Heart left ventricle (tissue), 13 donors: Measurements from ENCODE around the gene MEIOB.

Source experiments
- POLR2A ChIP-seq, 2 donors: fragments of 450-650 bp; IDR thresholded peaks; one replicate each; pipeline ENCODE4 v1.6.1; 2017; ENCODE audit warnings: antibody characterized with exemption in 2 of 2, mild to moderate bottlenecking in 2 of 2, moderate library complexity in 2 of 2
- TF ChIP-seq, protein P1 (sequence below), 12 donors: fragments of 200-600 bp; sonication (generic) in 4 of 12; IDR thresholded peaks; one replicate each; pipeline versions ENCODE4 v1.5.0 to v1.8.0; 2018 to 2022; ENCODE audit warnings: antibody characterized with exemption in 12 of 12, mild to moderate bottlenecking in 5 of 12
- donor health status: ischemic (EF 13 %, LVEDD 7.1; RV severe dilation, severe dysfunction).
- donor health status: DM: no; HTN: yes; CAD: no.
- donor health status: DM: no; HTN: no; CAD: no.
- donor health status: ischemic (EF 25% LVEDD 6.9; RV normal size, moderate dysfunction).
- donor health status: ischemic (EF 25% LVEDD 5.7; RV mildly dilated, moderate dysfunction).
- donor health status: ischemic (EF 35%, LVEDD 5.7; RV mildly dilated, moderate dysfunction).
- donor health status: nonischemic (EF 11% LVEDD 7.7; RV severe dilation, severe dysfunction).
- donor health status: DM: yes; HTN: yes; CAD: no.
- donor health status: PGD.
- donor health status: ischemic (EF 29% LVEDD 5.4; RV normal size, mild dysfunction).
- donor health status: nonischemic (EF 23%, LVEDD 6.1; RV moderate dilation, normal function).

GRCh38 chr16:1822801-1823200 is 49.2 kb downstream of the MEIOB start:
- TF ChIP-seq, protein P1, sequence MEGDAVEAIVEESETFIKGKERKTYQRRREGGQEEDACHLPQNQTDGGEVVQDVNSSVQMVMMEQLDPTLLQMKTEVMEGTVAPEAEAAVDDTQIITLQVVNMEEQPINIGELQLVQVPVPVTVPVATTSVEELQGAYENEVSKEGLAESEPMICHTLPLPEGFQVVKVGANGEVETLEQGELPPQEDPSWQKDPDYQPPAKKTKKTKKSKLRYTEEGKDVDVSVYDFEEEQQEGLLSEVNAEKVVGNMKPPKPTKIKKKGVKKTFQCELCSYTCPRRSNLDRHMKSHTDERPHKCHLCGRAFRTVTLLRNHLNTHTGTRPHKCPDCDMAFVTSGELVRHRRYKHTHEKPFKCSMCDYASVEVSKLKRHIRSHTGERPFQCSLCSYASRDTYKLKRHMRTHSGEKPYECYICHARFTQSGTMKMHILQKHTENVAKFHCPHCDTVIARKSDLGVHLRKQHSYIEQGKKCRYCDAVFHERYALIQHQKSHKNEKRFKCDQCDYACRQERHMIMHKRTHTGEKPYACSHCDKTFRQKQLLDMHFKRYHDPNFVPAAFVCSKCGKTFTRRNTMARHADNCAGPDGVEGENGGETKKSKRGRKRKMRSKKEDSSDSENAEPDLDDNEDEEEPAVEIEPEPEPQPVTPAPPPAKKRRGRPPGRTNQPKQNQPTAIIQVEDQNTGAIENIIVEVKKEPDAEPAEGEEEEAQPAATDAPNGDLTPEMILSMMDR (IDR thresholded peaks at IDR 0.05): no peak
- no peak for TF ChIP-seq POLR2A (IDR thresholded peaks at IDR 0.05)
